ENCODE data around the gene FXYD2.

The FXYD2 gene

DNA sequence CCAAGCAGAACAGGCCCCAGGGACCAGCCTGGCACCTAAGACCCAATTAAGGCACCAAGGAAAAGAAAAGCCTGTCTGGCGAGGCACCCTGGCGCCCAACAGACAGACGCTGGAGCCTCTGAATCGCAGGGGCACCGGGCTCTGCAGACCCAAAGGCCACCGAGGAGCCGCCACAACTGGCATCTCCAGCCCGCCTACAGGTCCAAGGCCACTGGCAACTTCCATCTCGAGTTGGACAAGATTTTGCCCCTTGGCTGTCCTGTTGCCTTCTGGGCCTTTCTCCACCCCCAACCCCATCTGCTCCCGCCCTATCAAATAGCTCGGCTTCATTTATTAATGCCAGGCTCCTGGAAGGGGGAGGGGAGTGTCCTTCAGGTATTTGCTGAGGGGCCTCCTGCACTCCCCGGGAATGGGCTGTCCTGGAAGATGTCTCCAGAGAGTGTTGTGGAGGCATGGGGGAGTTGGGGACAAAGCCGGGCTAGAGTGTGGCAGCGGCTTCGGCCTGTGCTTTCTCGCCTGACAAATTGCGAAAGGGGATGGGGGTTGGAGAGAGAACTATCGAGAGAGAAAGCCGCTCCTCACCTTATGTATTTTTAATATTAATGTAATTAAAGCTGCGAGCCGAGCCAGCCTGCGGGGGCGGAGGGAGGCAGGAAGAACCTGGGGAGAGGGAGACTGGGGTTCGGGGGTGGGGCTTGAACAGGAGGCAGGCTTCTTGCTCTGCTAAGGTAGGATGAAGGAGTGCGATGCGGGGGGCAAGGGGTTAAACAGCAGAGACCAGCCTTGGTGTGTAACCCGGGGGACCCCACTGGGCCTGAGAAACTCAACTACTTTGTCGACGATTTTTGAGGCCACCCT, 29.5 kb downstream of the FXYD2 start:
- TF ChIP-seq, protein P1, sequence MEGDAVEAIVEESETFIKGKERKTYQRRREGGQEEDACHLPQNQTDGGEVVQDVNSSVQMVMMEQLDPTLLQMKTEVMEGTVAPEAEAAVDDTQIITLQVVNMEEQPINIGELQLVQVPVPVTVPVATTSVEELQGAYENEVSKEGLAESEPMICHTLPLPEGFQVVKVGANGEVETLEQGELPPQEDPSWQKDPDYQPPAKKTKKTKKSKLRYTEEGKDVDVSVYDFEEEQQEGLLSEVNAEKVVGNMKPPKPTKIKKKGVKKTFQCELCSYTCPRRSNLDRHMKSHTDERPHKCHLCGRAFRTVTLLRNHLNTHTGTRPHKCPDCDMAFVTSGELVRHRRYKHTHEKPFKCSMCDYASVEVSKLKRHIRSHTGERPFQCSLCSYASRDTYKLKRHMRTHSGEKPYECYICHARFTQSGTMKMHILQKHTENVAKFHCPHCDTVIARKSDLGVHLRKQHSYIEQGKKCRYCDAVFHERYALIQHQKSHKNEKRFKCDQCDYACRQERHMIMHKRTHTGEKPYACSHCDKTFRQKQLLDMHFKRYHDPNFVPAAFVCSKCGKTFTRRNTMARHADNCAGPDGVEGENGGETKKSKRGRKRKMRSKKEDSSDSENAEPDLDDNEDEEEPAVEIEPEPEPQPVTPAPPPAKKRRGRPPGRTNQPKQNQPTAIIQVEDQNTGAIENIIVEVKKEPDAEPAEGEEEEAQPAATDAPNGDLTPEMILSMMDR (IDR thresholded peaks at IDR 0.05; ENCODE audit: low read depth, low read length), result no peak
- H3K4me3 ChIP-seq (ENCODE audit: low read depth, low read length), result no peak overlapping the region

DNA sequence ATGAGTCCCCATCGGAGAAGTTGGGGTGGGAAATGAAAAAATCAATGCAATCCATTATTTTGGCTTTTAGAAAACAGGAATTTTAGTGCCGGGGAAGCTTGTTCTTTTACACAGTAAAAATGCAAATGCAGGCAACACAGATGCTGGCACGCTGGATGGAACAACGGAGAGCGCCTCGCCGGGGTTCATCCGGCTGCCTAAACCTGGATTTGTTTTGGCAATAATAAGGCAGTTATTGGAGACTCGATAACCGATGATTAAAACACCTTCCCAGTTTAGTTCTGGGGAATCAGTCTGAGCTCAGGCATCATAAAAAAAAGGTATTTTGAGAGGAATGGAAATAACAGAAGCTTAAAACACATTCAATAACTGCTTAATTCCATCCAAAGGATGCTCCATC, 30.4 kb downstream of the FXYD2 start:
- TF ChIP-seq, protein P1 (IDR thresholded peaks at IDR 0.05; ENCODE audit: low read depth, low read length), result no peak
- no peak overlapping the region for H3K4me3 ChIP-seq (ENCODE audit: low read depth, low read length)

DNA sequence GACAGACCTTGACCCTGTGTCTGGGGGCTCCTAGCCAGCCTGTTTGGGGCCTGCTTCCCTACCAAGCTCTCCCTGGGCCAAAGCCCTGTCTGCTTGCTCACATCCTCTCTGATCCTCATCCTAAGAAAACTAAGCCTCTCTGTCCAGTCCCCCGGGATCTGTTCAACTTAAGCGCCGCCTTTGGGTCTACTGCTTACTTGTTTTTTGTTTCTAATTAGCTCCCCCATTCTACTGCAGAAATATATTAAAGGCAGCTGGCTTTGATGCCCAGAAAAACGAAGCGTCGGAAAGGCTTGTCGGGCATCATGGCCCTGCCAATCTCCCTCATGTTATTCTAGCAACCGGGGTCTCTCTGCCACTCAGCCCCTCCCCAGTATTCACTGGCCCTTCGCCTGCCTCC, 31.0 kb downstream of the FXYD2 start:
- no peak overlapping the region for H3K4me3 ChIP-seq (ENCODE audit: low read depth, low read length)
- TF ChIP-seq, protein P1 (IDR thresholded peaks at IDR 0.05; ENCODE audit: low read depth, low read length), result no peak

DNA sequence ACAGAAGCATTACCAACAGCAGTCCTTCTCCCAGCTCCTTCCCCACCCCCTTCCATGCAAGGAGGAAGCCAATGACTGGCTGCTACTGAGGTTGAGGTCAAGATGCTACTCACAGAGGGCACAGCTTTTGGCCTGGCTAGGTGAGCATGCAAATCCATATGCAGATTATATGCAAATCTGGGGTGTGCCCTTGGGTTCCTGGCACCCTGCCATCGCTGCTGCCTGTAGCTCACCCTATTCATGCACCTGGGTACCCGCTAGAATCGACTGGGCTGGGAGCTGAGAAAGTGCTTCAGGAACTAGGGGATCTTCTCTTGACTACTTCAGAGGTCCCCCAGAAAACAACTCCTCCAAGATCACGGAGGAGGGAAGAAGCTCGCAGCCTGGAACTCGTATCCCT, 31.6 kb downstream of the FXYD2 start:
- H3K4me3 ChIP-seq (ENCODE audit: low read depth, low read length), result no peak overlapping the region
- TF ChIP-seq, protein P1 (IDR thresholded peaks at IDR 0.05; ENCODE audit: low read depth, low read length), result no peak

DNA sequence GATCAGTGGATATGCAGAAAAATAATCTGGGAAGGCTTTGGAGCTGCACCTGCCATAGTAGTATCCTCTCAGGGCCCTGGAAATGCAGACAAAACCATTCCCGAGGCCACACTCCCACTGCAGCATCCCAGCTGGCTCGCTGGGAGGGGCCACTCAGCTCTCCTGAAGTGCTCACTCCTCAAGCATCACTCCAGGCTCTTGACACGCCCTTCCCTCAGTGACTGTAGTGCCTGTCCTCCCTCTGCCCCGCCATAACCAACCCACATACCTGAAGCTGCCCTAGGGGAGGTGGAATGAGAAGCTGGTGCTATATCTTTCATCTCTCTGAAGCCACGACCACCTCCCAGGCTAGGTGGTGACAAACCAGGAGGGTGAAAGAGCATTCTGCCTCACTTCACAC, 32.3 kb downstream of the FXYD2 start:
- H3K4me3 ChIP-seq (ENCODE audit: low read depth, low read length), result no peak overlapping the region
- TF ChIP-seq, protein P1 (IDR thresholded peaks at IDR 0.05; ENCODE audit: low read depth, low read length), result no peak

DNA sequence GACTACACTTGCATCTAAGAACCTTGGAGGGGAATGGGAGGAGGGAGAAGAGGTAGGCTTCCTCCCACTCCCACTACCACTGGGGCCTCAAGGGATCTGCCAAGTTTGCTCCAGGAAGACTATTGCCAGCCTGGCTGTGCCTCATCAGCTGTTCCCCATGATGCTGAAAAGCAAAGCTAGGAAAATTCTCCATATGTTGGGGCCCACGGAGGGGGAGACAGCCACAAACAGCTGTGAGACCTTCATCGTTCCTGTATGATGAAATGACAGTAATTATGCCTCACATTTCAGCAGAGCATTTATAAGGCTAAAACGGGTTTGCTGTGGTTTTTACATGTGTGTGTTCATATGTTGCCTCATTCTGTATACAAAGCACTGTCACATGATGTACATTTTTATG, 34.3 kb downstream of the FXYD2 start:
- H3K4me3 ChIP-seq (ENCODE audit: low read depth, low read length), result no peak overlapping the region
- TF ChIP-seq, protein P1 (IDR thresholded peaks at IDR 0.05; ENCODE audit: low read depth, low read length), result no peak

DNA sequence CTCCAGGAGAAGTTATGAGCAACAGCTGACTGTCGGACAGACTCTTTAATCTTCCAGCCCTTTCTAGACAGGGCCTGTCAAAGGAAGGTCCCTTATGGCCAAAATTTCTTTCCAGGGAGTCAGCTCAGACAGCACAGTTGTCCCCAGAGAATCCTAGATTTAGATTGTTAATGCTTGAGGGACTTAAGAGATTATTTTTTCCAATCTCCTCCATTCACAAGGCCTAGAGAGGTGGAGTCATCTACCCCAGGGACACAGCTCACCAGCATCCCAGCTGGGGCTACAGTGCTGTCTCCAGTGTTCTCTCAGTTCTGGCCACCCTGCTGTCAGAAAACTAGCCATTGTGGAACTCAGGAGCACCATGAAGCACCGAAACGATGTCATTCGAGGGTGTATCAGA, 35.3 kb downstream of the FXYD2 start:
- TF ChIP-seq, protein P1 (IDR thresholded peaks at IDR 0.05; ENCODE audit: low read depth, low read length), result no peak
- no peak overlapping the region for H3K4me3 ChIP-seq (ENCODE audit: low read depth, low read length)
